ENCODE results near the gene PAH.

The PAH gene

DNA sequence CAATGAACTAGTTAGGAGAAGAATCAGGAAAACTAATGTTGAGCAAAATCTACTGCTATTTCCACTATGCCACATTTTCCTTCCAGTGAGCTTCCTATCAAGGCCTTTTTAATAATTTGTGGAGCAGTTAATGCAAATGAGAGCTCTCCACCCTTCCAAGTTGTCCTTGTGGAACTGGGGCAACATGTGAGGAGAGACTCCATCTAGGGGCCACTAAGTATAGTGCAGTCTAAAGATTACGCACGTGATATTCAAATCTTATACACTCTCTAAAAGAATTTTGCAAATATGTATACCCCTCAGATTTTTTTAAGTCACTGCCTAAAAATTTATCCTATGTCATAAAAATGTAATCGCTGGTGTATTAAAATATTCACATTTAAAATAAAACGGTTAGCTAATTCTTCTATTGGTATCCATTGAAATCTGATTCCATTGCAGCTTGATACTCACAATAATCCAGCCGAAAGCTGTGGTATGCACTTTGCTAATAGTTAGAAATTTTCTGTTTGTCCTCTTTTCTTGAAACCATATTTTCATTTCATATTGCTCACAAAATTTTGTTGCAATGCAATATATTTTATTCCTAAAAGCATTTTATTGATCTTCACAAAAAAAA is 100.1 kb downstream of the PAH start:
- TF ChIP-seq SIN3A (IDR thresholded peaks at IDR 0.05; ENCODE audit: borderline replicate concordance, insufficient read depth, low read length) (no peak), POLR2AphosphoS5 (IDR thresholded peaks at IDR 0.05; ENCODE audit: low read depth, low read length) (no peak), FOXP2 (optimal IDR thresholded peaks at IDR 0.05; ENCODE audit: borderline replicate concordance, extremely low read depth, extremely low read length, insufficient read depth) (no peak), TAF1 (IDR thresholded peaks at IDR 0.05; ENCODE audit: borderline replicate concordance, insufficient read depth, low read length) (no peak)
- TF ChIP-seq, protein P1, sequence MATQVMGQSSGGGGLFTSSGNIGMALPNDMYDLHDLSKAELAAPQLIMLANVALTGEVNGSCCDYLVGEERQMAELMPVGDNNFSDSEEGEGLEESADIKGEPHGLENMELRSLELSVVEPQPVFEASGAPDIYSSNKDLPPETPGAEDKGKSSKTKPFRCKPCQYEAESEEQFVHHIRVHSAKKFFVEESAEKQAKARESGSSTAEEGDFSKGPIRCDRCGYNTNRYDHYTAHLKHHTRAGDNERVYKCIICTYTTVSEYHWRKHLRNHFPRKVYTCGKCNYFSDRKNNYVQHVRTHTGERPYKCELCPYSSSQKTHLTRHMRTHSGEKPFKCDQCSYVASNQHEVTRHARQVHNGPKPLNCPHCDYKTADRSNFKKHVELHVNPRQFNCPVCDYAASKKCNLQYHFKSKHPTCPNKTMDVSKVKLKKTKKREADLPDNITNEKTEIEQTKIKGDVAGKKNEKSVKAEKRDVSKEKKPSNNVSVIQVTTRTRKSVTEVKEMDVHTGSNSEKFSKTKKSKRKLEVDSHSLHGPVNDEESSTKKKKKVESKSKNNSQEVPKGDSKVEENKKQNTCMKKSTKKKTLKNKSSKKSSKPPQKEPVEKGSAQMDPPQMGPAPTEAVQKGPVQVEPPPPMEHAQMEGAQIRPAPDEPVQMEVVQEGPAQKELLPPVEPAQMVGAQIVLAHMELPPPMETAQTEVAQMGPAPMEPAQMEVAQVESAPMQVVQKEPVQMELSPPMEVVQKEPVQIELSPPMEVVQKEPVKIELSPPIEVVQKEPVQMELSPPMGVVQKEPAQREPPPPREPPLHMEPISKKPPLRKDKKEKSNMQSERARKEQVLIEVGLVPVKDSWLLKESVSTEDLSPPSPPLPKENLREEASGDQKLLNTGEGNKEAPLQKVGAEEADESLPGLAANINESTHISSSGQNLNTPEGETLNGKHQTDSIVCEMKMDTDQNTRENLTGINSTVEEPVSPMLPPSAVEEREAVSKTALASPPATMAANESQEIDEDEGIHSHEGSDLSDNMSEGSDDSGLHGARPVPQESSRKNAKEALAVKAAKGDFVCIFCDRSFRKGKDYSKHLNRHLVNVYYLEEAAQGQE (IDR thresholded peaks at IDR 0.05; ENCODE audit: insufficient read depth in 1 of 2, low read depth in 2 of 2, low read length in 2 of 2) = no peak

DNA sequence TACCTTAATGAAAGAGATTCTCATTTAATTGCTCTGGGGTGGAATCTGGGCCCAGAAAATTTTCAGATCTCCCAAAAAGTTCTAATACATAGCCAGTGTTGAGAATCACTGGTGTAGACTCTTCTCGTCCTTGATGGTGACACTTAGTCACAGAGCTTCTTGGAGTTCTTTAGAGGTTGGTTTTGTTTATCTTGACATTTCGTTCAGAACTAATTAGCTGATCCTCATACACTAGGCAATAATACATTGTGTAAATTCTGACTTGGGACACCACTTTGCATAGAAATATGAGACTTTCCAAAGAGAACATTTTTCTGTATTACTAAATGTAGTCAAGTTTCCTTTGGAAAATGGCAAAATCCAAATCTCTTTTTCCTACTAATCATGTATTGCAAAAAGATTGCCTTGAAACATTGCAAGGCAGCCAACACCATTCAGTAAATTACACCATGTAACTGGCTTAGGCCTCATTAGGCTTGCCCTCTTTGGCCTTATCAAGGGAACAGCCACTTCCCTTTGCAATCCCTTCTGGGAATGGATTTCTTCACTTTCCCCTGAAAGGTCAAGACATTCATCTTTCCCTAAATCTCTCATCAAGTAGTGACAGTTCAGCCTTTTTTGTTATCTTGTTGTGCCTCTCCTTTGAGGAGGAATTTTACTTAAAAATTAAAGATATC is 102.2 kb downstream of the PAH start:
- no peak for TF ChIP-seq TAF1 (IDR thresholded peaks at IDR 0.05; ENCODE audit: borderline replicate concordance, insufficient read depth, low read length)
- no peak for TF ChIP-seq FOXP2 (optimal IDR thresholded peaks at IDR 0.05; ENCODE audit: borderline replicate concordance, extremely low read depth, extremely low read length, insufficient read depth)
- TF ChIP-seq SIN3A (IDR thresholded peaks at IDR 0.05; ENCODE audit: borderline replicate concordance, insufficient read depth, low read length) = no peak
- TF ChIP-seq, protein P1 (IDR thresholded peaks at IDR 0.05; ENCODE audit: insufficient read depth in 1 of 2, low read depth in 2 of 2, low read length in 2 of 2) = no peak
- TF ChIP-seq POLR2AphosphoS5 (IDR thresholded peaks at IDR 0.05; ENCODE audit: low read depth, low read length) = no peak

DNA sequence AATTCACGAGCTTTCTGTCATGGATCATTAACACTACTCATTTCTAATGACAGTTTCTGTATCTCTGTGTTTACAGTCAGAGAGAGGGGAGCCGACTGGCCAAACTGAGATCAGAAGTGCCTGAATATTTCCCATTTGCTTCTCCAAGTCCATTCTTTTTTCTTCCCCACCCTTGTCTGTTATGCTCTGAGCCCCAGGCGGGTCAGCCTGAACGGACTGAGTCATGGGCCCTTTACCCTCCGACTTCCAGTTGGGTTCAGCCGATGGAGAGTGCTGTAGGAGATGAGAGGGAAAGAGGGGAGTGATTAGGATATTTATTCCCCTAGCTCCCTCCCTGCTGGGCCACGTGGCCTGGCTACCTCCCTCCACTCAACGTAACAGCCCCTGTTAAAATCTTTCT is 104.7 kb downstream of the PAH start:
- TF ChIP-seq FOXP2 (optimal IDR thresholded peaks at IDR 0.05; ENCODE audit: borderline replicate concordance, extremely low read depth, extremely low read length, insufficient read depth) (no peak), POLR2AphosphoS5 (IDR thresholded peaks at IDR 0.05; ENCODE audit: low read depth, low read length) (no peak)
- TF ChIP-seq, protein P1 (IDR thresholded peaks at IDR 0.05; ENCODE audit: insufficient read depth in 1 of 2, low read depth in 2 of 2, low read length in 2 of 2) = no peak

DNA sequence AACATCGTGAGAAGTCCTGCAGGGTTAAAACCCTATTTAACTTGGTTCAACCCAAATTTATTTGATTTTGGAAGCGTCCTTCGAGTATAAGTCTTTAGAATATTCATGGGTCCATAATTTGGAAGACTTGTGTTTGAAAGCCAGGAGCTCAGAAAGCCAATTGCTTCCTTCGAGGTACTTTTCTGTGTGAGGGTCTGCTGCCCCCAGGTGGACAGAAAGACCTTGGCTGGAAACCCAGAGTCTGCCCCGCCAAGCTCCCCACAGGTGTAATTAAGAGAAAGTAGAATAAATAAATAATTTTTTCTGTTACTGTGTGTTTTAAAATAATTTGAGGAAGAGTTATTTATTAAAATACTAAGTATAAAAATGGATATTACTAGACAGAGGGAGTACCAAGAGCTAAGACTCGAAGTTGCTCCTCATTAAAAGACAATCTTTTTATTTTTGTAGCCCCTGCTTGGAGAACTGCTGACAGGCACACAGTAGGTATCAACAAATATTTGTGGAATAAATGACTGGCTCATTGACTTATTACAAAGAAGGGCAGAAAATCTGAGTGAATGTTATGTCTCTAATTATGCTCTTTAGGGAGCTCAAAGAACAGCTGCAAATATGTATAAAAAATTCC is 105.8 kb downstream of the PAH start:
- no peak for TF ChIP-seq SIN3A (IDR thresholded peaks at IDR 0.05; ENCODE audit: borderline replicate concordance, insufficient read depth, low read length)

DNA sequence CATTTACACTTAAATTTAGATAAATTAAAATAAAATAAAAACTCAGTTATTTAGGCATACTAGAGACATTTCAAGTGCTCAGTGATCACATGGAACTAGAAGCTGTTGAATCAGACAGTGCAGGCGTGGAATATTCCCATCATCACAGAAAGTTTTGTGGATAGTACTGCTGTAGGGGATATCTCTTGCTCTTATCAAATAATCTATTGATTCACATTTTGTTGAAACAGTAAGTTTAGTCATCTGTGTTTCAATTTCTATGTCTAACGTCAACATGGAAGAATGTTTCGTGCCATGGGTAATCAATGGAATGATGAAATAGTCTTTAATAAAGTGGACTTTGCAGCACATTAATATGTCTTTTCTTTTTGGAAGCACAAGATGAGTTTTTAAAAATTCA is 108.6 kb downstream of the PAH start:
- no peak for TF ChIP-seq TAF1 (IDR thresholded peaks at IDR 0.05; ENCODE audit: borderline replicate concordance, insufficient read depth, low read length)

DNA sequence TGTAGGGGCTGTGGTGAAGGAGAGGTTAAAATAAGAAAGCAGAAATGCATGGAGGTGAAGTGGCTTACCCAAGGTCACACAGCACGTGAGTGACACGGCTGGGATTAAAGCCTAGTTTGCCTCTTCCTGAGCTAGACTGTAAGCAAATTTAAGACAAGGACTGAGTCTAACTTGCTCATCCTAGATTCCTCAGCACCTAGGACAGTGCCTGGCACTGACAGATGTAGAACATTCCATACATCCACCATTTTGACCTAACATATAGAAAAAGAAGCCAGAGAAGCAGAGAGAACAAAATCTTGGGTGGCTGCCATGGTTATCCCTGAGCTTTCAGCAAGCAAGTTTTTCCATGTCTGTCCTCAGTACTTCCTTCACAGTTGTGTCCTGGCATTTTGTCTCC is 110.5 kb downstream of the PAH start:
- TF ChIP-seq SIN3A (IDR thresholded peaks at IDR 0.05; ENCODE audit: borderline replicate concordance, insufficient read depth, low read length) = no peak
- TF ChIP-seq, protein P1 (IDR thresholded peaks at IDR 0.05; ENCODE audit: insufficient read depth in 1 of 2, low read depth in 2 of 2, low read length in 2 of 2) = peak in 1 of 2 experiments; percentile 83; a peak in 2 of 4 replicates
